Lower lobe of right lung (tissue), 2 donors: ENCODE measurements around the gene PDZD7. TPM values are rescaled to one million over a fixed set of nuclear protein-coding genes. Genes with fewer than 3 reads are reported as not detected.

Source experiments
- ATAC-seq, 2 donors: fragments of 200-7000 bp; cut with Tn5 transposase; one replicate each; pipeline ENCODE4 v1.9.1; 2020 to 2022; ENCODE audit warnings: mild to moderate bottlenecking in 2 of 2, moderate library complexity in 2 of 2
- DNase-seq: peaks from one replicate; pipeline ENCODE4 v3.0.0-alpha.2; 2020
- H3K27ac ChIP-seq: fragments of 200-600 bp; one replicate; pipeline ENCODE4 v1.8.0; 2022
- H3K27me3 ChIP-seq: fragments of 200-600 bp; one replicate; pipeline ENCODE4 v1.8.0; 2022; ENCODE audit warnings: low read depth
- H3K36me3 ChIP-seq: fragments of 200-600 bp; one replicate; pipeline ENCODE4 v1.8.0; 2022; ENCODE audit warnings: mild to moderate bottlenecking
- H3K4me1 ChIP-seq: fragments of 200-600 bp; one replicate; pipeline ENCODE4 v1.8.0; 2022
- H3K4me3 ChIP-seq: fragments of 200-600 bp; one replicate; pipeline ENCODE4 v1.8.0; 2022; ENCODE audit warnings: mild to moderate bottlenecking
- H3K9me3 ChIP-seq: fragments of 200-600 bp; one replicate; pipeline ENCODE4 v1.8.0; 2022
- CTCF ChIP-seq: fragments of 200-600 bp; IDR thresholded peaks from one replicate; pipeline ENCODE4 v1.8.0; 2022; ENCODE audit warnings: antibody characterized with exemption, mild to moderate bottlenecking
- intact Hi-C: fragments of 100-400 bp; cut with DNase I; formaldehyde crosslinking; loops from one replicate; pipeline ENCODE4 v1.11.0; 2022
- total RNA-seq: library from RNA; stranded (reverse); fragmentation: NEBNext Ultra II Directional; extraction: Animal tissue kit (Norgen Biotek cat#: 25700); gene quantifications from one replicate; pipeline ENCODE4 v1.2.1, GENCODE V29; 2021
- donor health status: DM: no; HTN: yes; CAD: no; lungs with severe emphysema.

The PDZD7 gene
- total RNA-seq, 1 donor from 2014 or later = 1.6 TPM

GRCh38 chr10:101063548-101064414 is 32.9 kb upstream of the PDZD7 start:
- ATAC-seq (no peak), DNase-seq (no peak)
- Histone ChIP-seq H3K4me3 (no peak overlapping the region), H3K4me1 (peaks cover 67% of the 10 kb centered on the region), H3K27me3 (peaks cover 7% of the 10 kb centered on the region), H3K9me3 (no peaks in the 10 kb centered on the region), H3K27ac (no peak overlapping the region), H3K36me3 (no peaks in the 10 kb centered on the region)
- no peak for TF ChIP-seq CTCF
- intact Hi-C loops = no loop called here

- Histone ChIP-seq H3K27me3 (peaks cover 7% of the 10 kb centered on the region), H3K9me3 (no peaks in the 10 kb centered on the region), H3K27ac (peak overlapping the region; percentile 92), H3K36me3 (no peaks in the 10 kb centered on the region), H3K4me1 (peaks cover 67% of the 10 kb centered on the region), H3K4me3 (peak overlapping the region; percentile 64)
- DNase-seq (no peak), ATAC-seq (no peak)
- TF ChIP-seq CTCF = no peak
- intact Hi-C loops = no loop called here
Observed at GRCh38 chr10:101063050-101063525, 32.2 kb upstream of the PDZD7 start.

- TF ChIP-seq CTCF = peak; percentile 72
- no peaks in the 10 kb centered on the region for H3K9me3 ChIP-seq
- peak; percentile 79 for DNase-seq
- intact Hi-C loops = no loop called here
- H3K27me3 ChIP-seq = peaks cover 7% of the 10 kb centered on the region
- peak; percentile 31 to 41 for ATAC-seq
- no peaks in the 10 kb centered on the region for H3K36me3 ChIP-seq
- H3K4me1 ChIP-seq = peaks cover 62% of the 10 kb centered on the region
- H3K4me3 ChIP-seq = peak overlapping the region; percentile 64
- H3K27ac ChIP-seq = peak overlapping the region; percentile 92
Observed at GRCh38 chr10:101062232-101063049, 31.5 kb upstream of the PDZD7 start.

- Histone ChIP-seq H3K9me3 (no peaks in the 10 kb centered on the region), H3K4me1 (peaks cover 55% of the 10 kb centered on the region), H3K27me3 (peaks cover 3% of the 10 kb centered on the region), H3K36me3 (no peaks in the 10 kb centered on the region), H3K4me3 (peak within 1 kb of the TSS; percentile 64), H3K27ac (peak within 1 kb of the TSS; percentile 92)
- TF ChIP-seq CTCF = no peak
- DNase-seq = no peak
- peak; percentile 13 to 46 for ATAC-seq
- intact Hi-C loops = no loop called here
Observed at GRCh38 chr10:101061624-101062231, 30.8 kb upstream of the PDZD7 start, which contains the start of gene KAZALD1. Gene KAZALD1, plus strand, starts transcription at chr10:101061989. Its CDS starts 604 bp downstream, at chr10:101062593.

- DNase-seq (peak; percentile 98), ATAC-seq (peak; percentile 95)
- H3K4me3 ChIP-seq = peak overlapping the region; percentile 64
- no peaks in the 10 kb centered on the region for H3K9me3 ChIP-seq
- intact Hi-C loops = no loop called here
- H3K4me1 ChIP-seq = peaks cover 49% of the 10 kb centered on the region
- peaks cover 3% of the 10 kb centered on the region for H3K27me3 ChIP-seq
- TF ChIP-seq CTCF = no peak
- peak overlapping the region; percentile 92 for H3K27ac ChIP-seq
- H3K36me3 ChIP-seq = no peaks in the 10 kb centered on the region
Observed at GRCh38 chr10:101060951-101061623, 30.2 kb upstream of the PDZD7 start.
